Ishikawa (cell line): Measurements from ENCODE around the gene GMDS.
A peak's percentile ranks its signal among the peaks of the same experiment; 100 is the strongest.

Source experiments
- CEBPB ChIP-seq: IDR thresholded peaks from 2 replicates; pipeline ENCODE4 v1.6.1; 2012
- EP300 ChIP-seq: IDR thresholded peaks from 2 replicates; pipeline ENCODE4 v1.6.1; 2012; ENCODE audit warnings: borderline replicate concordance
- FOXM1 ChIP-seq: IDR thresholded peaks from 2 replicates; pipeline ENCODE4 v1.6.1; 2012; ENCODE audit warnings: low read depth, borderline replicate concordance
- MAX ChIP-seq: IDR thresholded peaks from 2 replicates; pipeline ENCODE4 v1.6.1; 2012
- TAF1 ChIP-seq: IDR thresholded peaks from 2 replicates; pipeline ENCODE4 v1.6.1; 2012; ENCODE audit warnings: low read depth, mild to moderate bottlenecking
- TEAD4 ChIP-seq: IDR thresholded peaks from 2 replicates; pipeline ENCODE4 v1.6.1; 2012
- YY1 ChIP-seq: IDR thresholded peaks from 2 replicates; pipeline ENCODE4 v1.6.1; 2012; ENCODE audit warnings: low read depth
- TF ChIP-seq, protein P1 (sequence below): IDR thresholded peaks from 2 replicates; pipeline ENCODE4 v1.6.1; 2012; ENCODE audit warnings: low read depth, mild to moderate bottlenecking

GRCh38 chr6:1610497-1611321 is 634.7 kb downstream of the GMDS start:
- TF ChIP-seq EP300 (no peak), TEAD4 (no peak), YY1 (no peak), FOXM1 (no peak), MAX (peak; percentile 53; the same call in 1 of the 2 replicates), CEBPB (no peak), TAF1 (no peak)
- TF ChIP-seq, protein P1, sequence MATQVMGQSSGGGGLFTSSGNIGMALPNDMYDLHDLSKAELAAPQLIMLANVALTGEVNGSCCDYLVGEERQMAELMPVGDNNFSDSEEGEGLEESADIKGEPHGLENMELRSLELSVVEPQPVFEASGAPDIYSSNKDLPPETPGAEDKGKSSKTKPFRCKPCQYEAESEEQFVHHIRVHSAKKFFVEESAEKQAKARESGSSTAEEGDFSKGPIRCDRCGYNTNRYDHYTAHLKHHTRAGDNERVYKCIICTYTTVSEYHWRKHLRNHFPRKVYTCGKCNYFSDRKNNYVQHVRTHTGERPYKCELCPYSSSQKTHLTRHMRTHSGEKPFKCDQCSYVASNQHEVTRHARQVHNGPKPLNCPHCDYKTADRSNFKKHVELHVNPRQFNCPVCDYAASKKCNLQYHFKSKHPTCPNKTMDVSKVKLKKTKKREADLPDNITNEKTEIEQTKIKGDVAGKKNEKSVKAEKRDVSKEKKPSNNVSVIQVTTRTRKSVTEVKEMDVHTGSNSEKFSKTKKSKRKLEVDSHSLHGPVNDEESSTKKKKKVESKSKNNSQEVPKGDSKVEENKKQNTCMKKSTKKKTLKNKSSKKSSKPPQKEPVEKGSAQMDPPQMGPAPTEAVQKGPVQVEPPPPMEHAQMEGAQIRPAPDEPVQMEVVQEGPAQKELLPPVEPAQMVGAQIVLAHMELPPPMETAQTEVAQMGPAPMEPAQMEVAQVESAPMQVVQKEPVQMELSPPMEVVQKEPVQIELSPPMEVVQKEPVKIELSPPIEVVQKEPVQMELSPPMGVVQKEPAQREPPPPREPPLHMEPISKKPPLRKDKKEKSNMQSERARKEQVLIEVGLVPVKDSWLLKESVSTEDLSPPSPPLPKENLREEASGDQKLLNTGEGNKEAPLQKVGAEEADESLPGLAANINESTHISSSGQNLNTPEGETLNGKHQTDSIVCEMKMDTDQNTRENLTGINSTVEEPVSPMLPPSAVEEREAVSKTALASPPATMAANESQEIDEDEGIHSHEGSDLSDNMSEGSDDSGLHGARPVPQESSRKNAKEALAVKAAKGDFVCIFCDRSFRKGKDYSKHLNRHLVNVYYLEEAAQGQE, result no peak
